Ramos (cell line): ENCODE data around the gene ARHGEF4.

ENCODE experiments used
- in situ Hi-C: fragments of 300-500 bp; cut with MboI; formaldehyde crosslinking; loops from one replicate; pipeline ENCODE4 v1.14.3; 2022; ENCODE audit warnings: low sequenced_read_pairs; ENCODE audit not compliant: unreplicated experiment

ARHGEF4 gene

GRCh38 chr2:130819226-130819607 is 17.5 kb upstream of the ARHGEF4 start:
- in situ Hi-C loops: no loop called here

- in situ Hi-C loops: no loop called here
These were observed 17.0 kb upstream of the ARHGEF4 start for GRCh38 chr2:130819608-130820278.

- in situ Hi-C loops: no loop called here
These were observed 16.3 kb upstream of the ARHGEF4 start for GRCh38 chr2:130820279-130820861.

GRCh38 chr2:130821867-130822266 is 14.8 kb upstream of the ARHGEF4 start:
- in situ Hi-C loops: no loop called here

GRCh38 chr2:130822766-130823165 is 13.9 kb upstream of the ARHGEF4 start:
- in situ Hi-C loops: no loop called here

- in situ Hi-C loops: no loop called here
These were observed 13.4 kb upstream of the ARHGEF4 start for GRCh38 chr2:130823171-130823885.

- in situ Hi-C loops: no loop called here
These were observed 12.7 kb upstream of the ARHGEF4 start for GRCh38 chr2:130823886-130824491.

- in situ Hi-C loops: no loop called here
These were observed 12.1 kb upstream of the ARHGEF4 start for GRCh38 chr2:130824492-130825061.

- in situ Hi-C loops: no loop called here
These were observed 11.3 kb upstream of the ARHGEF4 start for GRCh38 chr2:130825231-130825965.

GRCh38 chr2:130825966-130826253 is 10.8 kb upstream of the ARHGEF4 start:
- in situ Hi-C loops: no loop called here

GRCh38 chr2:130826419-130826818 is 10.3 kb upstream of the ARHGEF4 start:
- in situ Hi-C loops: no loop called here

GRCh38 chr2:130826821-130827501 is 9.8 kb upstream of the ARHGEF4 start:
- in situ Hi-C loops: no loop called here

GRCh38 chr2:130827502-130828251 is 9.0 kb upstream of the ARHGEF4 start:
- in situ Hi-C loops: no loop called here

GRCh38 chr2:130828461-130828860 is 8.3 kb upstream of the ARHGEF4 start:
- in situ Hi-C loops: no loop called here

- in situ Hi-C loops: no loop called here
These were observed 7.7 kb upstream of the ARHGEF4 start for GRCh38 chr2:130829015-130829414.

GRCh38 chr2:130830538-130830937 is 6.2 kb upstream of the ARHGEF4 start:
- in situ Hi-C loops: no loop called here

GRCh38 chr2:130831356-130831755 is 5.4 kb upstream of the ARHGEF4 start:
- in situ Hi-C loops: no loop called here

GRCh38 chr2:130832296-130832940 is 4.3 kb upstream of the ARHGEF4 start:
- in situ Hi-C loops: no loop called here
